GM23338 (cell line): ENCODE results near the gene KCNN2. TPM values are rescaled to one million over a fixed set of nuclear protein-coding genes. Genes with fewer than 3 reads are reported as not detected.

Source experiments
- ATAC-seq: fragments of 200-7000 bp; cut with Tn5 transposase; 3 replicates; pipeline ENCODE4 v1.9.1; 2020
- DNase-seq: peaks from one replicate; pipeline ENCODE4 v3.0.0-alpha.2; 2015; ENCODE audit warnings: low spot score
- H2AFZ ChIP-seq: fragments of 200-600 bp; sonication (generic); 2 replicates; pipeline ENCODE4 v1.8.0; 2016; ENCODE audit warnings: antibody characterized with exemption, mild to moderate bottlenecking, moderate library complexity
- H3F3A ChIP-seq: fragments of 200-600 bp; sonication (generic); replicated peaks from 2 replicates; pipeline ENCODE4 v1.8.0; 2017; ENCODE audit warnings: antibody characterized with exemption, mixed run types, low read depth
- H3K27ac ChIP-seq: fragments of 200-600 bp; sonication (generic); 2 replicates; pipeline ENCODE4 v1.6.1; 2016; ENCODE audit warnings: low read depth
- H3K27me3 ChIP-seq: fragments of 200-600 bp; sonication (generic); 2 replicates; pipeline ENCODE4 v1.8.0; 2016; ENCODE audit warnings: mild to moderate bottlenecking, mixed run types, moderate library complexity; ENCODE audit not compliant: insufficient read depth
- H3K36me3 ChIP-seq: fragments of 200-600 bp; sonication (generic); 2 replicates; pipeline ENCODE4 v1.8.0; 2016; ENCODE audit warnings: mild to moderate bottlenecking; ENCODE audit not compliant: insufficient read depth
- H3K4me1 ChIP-seq: fragments of 200-600 bp; sonication (generic); 2 replicates; pipeline ENCODE4 v1.8.0; 2016; ENCODE audit warnings: mild to moderate bottlenecking, moderate library complexity; ENCODE audit not compliant: insufficient read depth
- H3K4me2 ChIP-seq: fragments of 200-600 bp; sonication (generic); 2 replicates; pipeline ENCODE4 v1.7.1; 2017; ENCODE audit warnings: mixed run types
- H3K4me3 ChIP-seq: fragments of 200-600 bp; sonication (generic); 2 replicates; pipeline ENCODE4 v1.6.1; 2016; ENCODE audit warnings: mixed run types
- H3K79me2 ChIP-seq: fragments of 200-600 bp; sonication (generic); replicated peaks from 2 replicates; pipeline ENCODE4 v1.8.0; 2017; ENCODE audit warnings: mild to moderate bottlenecking; ENCODE audit not compliant: insufficient read depth
- H3K9me2 ChIP-seq: fragments of 200-600 bp; sonication (generic); 2 replicates; pipeline ENCODE4 v1.8.0; 2017; ENCODE audit not compliant: insufficient read depth
- H4K20me1 ChIP-seq: fragments of 200-600 bp; sonication (generic); replicated peaks from 2 replicates; pipeline ENCODE4 v1.8.0; 2017; ENCODE audit warnings: mild to moderate bottlenecking; ENCODE audit not compliant: insufficient read depth
- H3K27ac Mint-ChIP-seq: 2 replicates; pipeline ENCODE4 v1.8.0; 2020; ENCODE audit warnings: inconsistent platforms, mild to moderate bottlenecking, moderate library complexity, mixed read lengths
- H3K27me3 Mint-ChIP-seq: 3 replicates; pipeline ENCODE4 v1.8.0; 2022; ENCODE audit warnings: low read depth, mild to moderate bottlenecking, moderate library complexity, mixed read lengths, inconsistent platforms; ENCODE audit not compliant: insufficient read depth, poor library complexity
- H3K36me3 Mint-ChIP-seq: 3 replicates; pipeline ENCODE4 v1.8.0; 2021; ENCODE audit warnings: low read depth, mild to moderate bottlenecking, inconsistent platforms, moderate library complexity, mixed read lengths
- H3K4me1 Mint-ChIP-seq: 3 replicates; pipeline ENCODE4 v1.8.0; 2020; ENCODE audit warnings: mild to moderate bottlenecking, inconsistent platforms, mixed read lengths
- H3K4me3 Mint-ChIP-seq: 3 replicates; pipeline ENCODE4 v1.8.0; 2021; ENCODE audit warnings: moderate library complexity, mild to moderate bottlenecking, inconsistent platforms, mixed read lengths
- H3K9me3 Mint-ChIP-seq: 3 replicates; pipeline ENCODE4 v1.8.0; 2020; ENCODE audit warnings: moderate library complexity, mild to moderate bottlenecking, inconsistent platforms, mixed read lengths
- CREB1 ChIP-seq: fragments of 250-450 bp; sonication (Bioruptor Pico); IDR thresholded peaks from 2 replicates; pipeline ENCODE4 v1.5.0; 2020; ENCODE audit warnings: low read depth, mild to moderate bottlenecking, moderate library complexity
- EZH2 ChIP-seq: fragments of 200-600 bp; sonication (generic); IDR thresholded peaks from one replicate; pipeline ENCODE4 v1.8.0; 2017; ENCODE audit warnings: antibody characterized with exemption, mild to moderate bottlenecking, low read depth; ENCODE audit not compliant: unreplicated experiment
- EZH2phosphoT487 ChIP-seq: fragments of 200-600 bp; sonication (generic); IDR thresholded peaks from one replicate; pipeline ENCODE4 v1.8.1; 2018; ENCODE audit warnings: antibody characterized with exemption; ENCODE audit not compliant: unreplicated experiment
- JUNB ChIP-seq: IDR thresholded peaks from one replicate; pipeline ENCODE4 v1.6.1; 2016; ENCODE audit warnings: antibody characterized with exemption; ENCODE audit not compliant: unreplicated experiment
- NANOG ChIP-seq: IDR thresholded peaks from 2 replicates; pipeline ENCODE4 v1.6.1; 2016; ENCODE audit warnings: antibody characterized with exemption, borderline replicate concordance
- POLR2AphosphoS5 ChIP-seq: IDR thresholded peaks from 2 replicates; pipeline ENCODE4 v1.6.1; 2016; ENCODE audit warnings: antibody characterized with exemption, low read depth
- STAT1 ChIP-seq: IDR thresholded peaks from one replicate; pipeline ENCODE4 v1.6.1; 2016; ENCODE audit warnings: antibody characterized with exemption; ENCODE audit not compliant: unreplicated experiment
- ZNF114 ChIP-seq: fragments of 250-450 bp; sonication (Bioruptor Pico); IDR thresholded peaks from 2 replicates; pipeline ENCODE4 v1.5.0; 2020; ENCODE audit warnings: mild to moderate bottlenecking, moderate library complexity
- ZNF331 ChIP-seq: fragments of 250-450 bp; sonication (Bioruptor Pico); IDR thresholded peaks from 2 replicates; pipeline ENCODE4 v1.5.0; 2020; ENCODE audit warnings: low read depth, mild to moderate bottlenecking, moderate library complexity
- polyA plus RNA-seq: library from polyadenylated mRNA; unstranded; fragments of >200 nt; fragmentation: Nextera tagmentation; extraction: Ambion mirVana; gene quantifications from 2 replicates; pipeline ENCODE4 v1.2.1, GENCODE V29; 2016
- total RNA-seq: library from RNA; depleted of rRNA; stranded (reverse); fragments of >200 nt; shearing (Covaris generic); gene quantifications from 2 replicates; pipeline ENCODE4 v1.2.3, GENCODE V29; 2014
- TF ChIP-seq, protein P1 (sequence below): IDR thresholded peaks from one replicate; pipeline ENCODE4 v1.6.1; 2018; ENCODE audit warnings: antibody characterized with exemption; ENCODE audit not compliant: unreplicated experiment
- TF ChIP-seq, protein P2 (sequence below): fragments of 250-450 bp; sonication (Bioruptor Pico); IDR thresholded peaks from 2 replicates; pipeline ENCODE4 v1.5.0; 2020; ENCODE audit warnings: mild to moderate bottlenecking, moderate library complexity
- TF ChIP-seq, protein P3 (sequence below): IDR thresholded peaks from 2 replicates; pipeline ENCODE4 v1.6.1; 2016; ENCODE audit warnings: antibody characterized with exemption
- TF ChIP-seq, protein P4 (sequence below), 2 experiments: fragments of 200-600 bp in 1 of 2; sonication (generic) in 1 of 2; conservative IDR thresholded peaks; 2 replicates each; pipeline versions ENCODE4 v1.5.1 to v1.6.1; 2016 to 2017; ENCODE audit warnings: antibody characterized with exemption in 2 of 2, low read depth in 2 of 2, mild to moderate bottlenecking in 2 of 2, moderate library complexity in 1 of 2

Gene KCNN2
- total and polyA plus RNA-seq, 2 experiments from 2014 or later, result 14.7 to 15.9 TPM

DNA sequence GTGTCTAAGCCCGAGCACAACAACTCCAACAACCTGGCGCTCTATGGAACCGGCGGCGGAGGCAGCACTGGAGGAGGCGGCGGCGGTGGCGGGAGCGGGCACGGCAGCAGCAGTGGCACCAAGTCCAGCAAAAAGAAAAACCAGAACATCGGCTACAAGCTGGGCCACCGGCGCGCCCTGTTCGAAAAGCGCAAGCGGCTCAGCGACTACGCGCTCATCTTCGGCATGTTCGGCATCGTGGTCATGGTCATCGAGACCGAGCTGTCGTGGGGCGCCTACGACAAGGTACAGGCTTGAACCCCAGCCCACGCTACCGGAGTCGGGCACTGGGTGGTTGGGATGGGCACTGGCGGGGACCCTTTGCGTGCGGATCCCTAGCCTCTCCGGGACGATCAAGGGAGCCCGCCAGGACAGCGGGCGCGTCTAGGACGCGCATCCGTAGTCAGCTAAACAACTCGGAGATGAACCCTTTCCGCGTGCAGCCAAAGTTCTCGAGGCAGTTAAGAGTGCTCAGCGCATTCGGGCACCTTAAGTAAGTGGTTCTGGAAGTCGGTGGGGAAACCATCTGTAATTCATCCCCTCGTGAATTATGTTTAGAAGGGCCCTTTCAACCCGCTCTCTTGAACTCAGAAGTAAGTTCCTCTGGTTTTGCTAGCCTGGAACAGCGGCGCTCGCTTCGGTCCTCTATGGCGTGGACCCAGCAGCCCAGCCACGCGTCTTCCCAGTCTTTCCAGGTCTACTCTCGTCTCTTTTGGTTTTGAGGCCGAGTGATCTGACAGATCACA, 1.3 kb downstream of the KCNN2 start:
- no peaks in the 10 kb centered on the region; the same call in 2 of the 3 replicates for H3K9me3 Mint-ChIP-seq
- peaks cover 22% of the 10 kb centered on the region for H3K4me1 ChIP-seq
- peak overlapping the region; percentile 98 for H3K4me3 Mint-ChIP-seq
- peak; percentile 1; the same call in 2 of the 3 replicates for ATAC-seq
- peaks cover 14% of the 10 kb centered on the region for H3K27me3 ChIP-seq
- peak overlapping the region; percentile 92 for H3K4me2 ChIP-seq
- TF ChIP-seq EZH2 (no peak), NANOG (no peak), JUNB (no peak), POLR2AphosphoS5 (no peak), ZNF331 (CRISPR knock-in tag) (no peak), STAT1 (no peak), EZH2phosphoT487 (no peak), ZNF114 (CRISPR knock-in tag) (no peak), CREB1 (CRISPR knock-in tag) (no peak)
- TF ChIP-seq, protein P1, sequence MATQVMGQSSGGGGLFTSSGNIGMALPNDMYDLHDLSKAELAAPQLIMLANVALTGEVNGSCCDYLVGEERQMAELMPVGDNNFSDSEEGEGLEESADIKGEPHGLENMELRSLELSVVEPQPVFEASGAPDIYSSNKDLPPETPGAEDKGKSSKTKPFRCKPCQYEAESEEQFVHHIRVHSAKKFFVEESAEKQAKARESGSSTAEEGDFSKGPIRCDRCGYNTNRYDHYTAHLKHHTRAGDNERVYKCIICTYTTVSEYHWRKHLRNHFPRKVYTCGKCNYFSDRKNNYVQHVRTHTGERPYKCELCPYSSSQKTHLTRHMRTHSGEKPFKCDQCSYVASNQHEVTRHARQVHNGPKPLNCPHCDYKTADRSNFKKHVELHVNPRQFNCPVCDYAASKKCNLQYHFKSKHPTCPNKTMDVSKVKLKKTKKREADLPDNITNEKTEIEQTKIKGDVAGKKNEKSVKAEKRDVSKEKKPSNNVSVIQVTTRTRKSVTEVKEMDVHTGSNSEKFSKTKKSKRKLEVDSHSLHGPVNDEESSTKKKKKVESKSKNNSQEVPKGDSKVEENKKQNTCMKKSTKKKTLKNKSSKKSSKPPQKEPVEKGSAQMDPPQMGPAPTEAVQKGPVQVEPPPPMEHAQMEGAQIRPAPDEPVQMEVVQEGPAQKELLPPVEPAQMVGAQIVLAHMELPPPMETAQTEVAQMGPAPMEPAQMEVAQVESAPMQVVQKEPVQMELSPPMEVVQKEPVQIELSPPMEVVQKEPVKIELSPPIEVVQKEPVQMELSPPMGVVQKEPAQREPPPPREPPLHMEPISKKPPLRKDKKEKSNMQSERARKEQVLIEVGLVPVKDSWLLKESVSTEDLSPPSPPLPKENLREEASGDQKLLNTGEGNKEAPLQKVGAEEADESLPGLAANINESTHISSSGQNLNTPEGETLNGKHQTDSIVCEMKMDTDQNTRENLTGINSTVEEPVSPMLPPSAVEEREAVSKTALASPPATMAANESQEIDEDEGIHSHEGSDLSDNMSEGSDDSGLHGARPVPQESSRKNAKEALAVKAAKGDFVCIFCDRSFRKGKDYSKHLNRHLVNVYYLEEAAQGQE, result no peak
- TF ChIP-seq, protein P2, sequence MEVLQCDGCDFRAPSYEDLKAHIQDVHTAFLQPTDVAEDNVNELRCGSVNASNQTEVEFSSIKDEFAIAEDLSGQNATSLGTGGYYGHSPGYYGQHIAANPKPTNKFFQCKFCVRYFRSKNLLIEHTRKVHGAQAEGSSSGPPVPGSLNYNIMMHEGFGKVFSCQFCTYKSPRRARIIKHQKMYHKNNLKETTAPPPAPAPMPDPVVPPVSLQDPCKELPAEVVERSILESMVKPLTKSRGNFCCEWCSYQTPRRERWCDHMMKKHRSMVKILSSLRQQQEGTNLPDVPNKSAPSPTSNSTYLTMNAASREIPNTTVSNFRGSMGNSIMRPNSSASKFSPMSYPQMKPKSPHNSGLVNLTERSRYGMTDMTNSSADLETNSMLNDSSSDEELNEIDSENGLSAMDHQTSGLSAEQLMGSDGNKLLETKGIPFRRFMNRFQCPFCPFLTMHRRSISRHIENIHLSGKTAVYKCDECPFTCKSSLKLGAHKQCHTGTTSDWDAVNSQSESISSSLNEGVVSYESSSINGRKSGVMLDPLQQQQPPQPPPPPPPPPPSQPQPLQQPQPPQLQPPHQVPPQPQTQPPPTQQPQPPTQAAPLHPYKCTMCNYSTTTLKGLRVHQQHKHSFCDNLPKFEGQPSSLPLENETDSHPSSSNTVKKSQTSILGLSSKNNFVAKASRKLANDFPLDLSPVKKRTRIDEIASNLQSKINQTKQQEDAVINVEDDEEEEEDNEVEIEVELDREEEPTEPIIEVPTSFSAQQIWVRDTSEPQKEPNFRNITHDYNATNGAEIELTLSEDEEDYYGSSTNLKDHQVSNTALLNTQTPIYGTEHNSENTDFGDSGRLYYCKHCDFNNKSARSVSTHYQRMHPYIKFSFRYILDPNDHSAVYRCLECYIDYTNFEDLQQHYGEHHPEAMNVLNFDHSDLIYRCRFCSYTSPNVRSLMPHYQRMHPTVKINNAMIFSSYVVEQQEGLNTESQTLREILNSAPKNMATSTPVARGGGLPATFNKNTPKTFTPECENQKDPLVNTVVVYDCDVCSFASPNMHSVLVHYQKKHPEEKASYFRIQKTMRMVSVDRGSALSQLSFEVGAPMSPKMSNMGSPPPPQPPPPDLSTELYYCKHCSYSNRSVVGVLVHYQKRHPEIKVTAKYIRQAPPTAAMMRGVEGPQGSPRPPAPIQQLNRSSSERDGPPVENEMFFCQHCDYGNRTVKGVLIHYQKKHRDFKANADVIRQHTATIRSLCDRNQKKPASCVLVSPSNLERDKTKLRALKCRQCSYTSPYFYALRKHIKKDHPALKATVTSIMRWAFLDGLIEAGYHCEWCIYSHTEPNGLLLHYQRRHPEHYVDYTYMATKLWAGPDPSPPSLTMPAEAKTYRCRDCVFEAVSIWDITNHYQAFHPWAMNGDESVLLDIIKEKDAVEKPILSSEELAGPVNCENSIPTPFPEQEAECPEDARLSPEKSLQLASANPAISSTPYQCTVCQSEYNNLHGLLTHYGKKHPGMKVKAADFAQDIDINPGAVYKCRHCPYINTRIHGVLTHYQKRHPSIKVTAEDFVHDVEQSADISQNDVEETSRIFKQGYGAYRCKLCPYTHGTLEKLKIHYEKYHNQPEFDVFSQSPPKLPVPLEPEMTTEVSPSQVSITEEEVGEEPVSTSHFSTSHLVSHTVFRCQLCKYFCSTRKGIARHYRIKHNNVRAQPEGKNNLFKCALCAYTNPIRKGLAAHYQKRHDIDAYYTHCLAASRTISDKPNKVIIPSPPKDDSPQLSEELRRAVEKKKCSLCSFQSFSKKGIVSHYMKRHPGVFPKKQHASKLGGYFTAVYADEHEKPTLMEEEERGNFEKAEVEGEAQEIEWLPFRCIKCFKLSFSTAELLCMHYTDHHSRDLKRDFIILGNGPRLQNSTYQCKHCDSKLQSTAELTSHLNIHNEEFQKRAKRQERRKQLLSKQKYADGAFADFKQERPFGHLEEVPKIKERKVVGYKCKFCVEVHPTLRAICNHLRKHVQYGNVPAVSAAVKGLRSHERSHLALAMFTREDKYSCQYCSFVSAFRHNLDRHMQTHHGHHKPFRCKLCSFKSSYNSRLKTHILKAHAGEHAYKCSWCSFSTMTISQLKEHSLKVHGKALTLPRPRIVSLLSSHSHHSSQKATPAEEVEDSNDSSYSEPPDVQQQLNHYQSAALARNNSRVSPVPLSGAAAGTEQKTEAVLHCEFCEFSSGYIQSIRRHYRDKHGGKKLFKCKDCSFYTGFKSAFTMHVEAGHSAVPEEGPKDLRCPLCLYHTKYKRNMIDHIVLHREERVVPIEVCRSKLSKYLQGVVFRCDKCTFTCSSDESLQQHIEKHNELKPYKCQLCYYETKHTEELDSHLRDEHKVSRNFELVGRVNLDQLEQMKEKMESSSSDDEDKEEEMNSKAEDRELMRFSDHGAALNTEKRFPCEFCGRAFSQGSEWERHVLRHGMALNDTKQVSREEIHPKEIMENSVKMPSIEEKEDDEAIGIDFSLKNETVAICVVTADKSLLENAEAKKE, result no peak
- TF ChIP-seq, protein P3, sequence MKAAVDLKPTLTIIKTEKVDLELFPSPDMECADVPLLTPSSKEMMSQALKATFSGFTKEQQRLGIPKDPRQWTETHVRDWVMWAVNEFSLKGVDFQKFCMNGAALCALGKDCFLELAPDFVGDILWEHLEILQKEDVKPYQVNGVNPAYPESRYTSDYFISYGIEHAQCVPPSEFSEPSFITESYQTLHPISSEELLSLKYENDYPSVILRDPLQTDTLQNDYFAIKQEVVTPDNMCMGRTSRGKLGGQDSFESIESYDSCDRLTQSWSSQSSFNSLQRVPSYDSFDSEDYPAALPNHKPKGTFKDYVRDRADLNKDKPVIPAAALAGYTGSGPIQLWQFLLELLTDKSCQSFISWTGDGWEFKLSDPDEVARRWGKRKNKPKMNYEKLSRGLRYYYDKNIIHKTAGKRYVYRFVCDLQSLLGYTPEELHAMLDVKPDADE, result no peak
- TF ChIP-seq, protein P4, sequence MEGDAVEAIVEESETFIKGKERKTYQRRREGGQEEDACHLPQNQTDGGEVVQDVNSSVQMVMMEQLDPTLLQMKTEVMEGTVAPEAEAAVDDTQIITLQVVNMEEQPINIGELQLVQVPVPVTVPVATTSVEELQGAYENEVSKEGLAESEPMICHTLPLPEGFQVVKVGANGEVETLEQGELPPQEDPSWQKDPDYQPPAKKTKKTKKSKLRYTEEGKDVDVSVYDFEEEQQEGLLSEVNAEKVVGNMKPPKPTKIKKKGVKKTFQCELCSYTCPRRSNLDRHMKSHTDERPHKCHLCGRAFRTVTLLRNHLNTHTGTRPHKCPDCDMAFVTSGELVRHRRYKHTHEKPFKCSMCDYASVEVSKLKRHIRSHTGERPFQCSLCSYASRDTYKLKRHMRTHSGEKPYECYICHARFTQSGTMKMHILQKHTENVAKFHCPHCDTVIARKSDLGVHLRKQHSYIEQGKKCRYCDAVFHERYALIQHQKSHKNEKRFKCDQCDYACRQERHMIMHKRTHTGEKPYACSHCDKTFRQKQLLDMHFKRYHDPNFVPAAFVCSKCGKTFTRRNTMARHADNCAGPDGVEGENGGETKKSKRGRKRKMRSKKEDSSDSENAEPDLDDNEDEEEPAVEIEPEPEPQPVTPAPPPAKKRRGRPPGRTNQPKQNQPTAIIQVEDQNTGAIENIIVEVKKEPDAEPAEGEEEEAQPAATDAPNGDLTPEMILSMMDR (conservative IDR thresholded peaks at IDR 0.05; ENCODE audit: low read depth in 2 of 2), result no peak
- peaks cover 13% of the 10 kb centered on the region for H3K27me3 Mint-ChIP-seq
- H3K36me3 ChIP-seq, result no peaks in the 10 kb centered on the region
- H3K36me3 Mint-ChIP-seq, result peaks cover 10% of the 10 kb centered on the region; the same call in 2 of the 3 replicates
- H3K9me2 ChIP-seq, result no peaks in the 10 kb centered on the region
- H3K4me1 Mint-ChIP-seq, result peaks cover 20% of the 10 kb centered on the region
- peak; percentile 43 for DNase-seq
- H3K27ac Mint-ChIP-seq, result no peak overlapping the region
- peak overlapping the region; percentile 77 for H3K4me3 ChIP-seq
- H3F3A ChIP-seq, result no peaks in the 10 kb centered on the region
- H3K79me2 ChIP-seq, result peaks cover 53% of the 10 kb centered on the region
- no peak overlapping the region for H3K27ac ChIP-seq
- H2AFZ ChIP-seq, result peak overlapping the region; percentile 43; the same call in 1 of the 2 replicates
- peaks cover 3% of the 10 kb centered on the region for H4K20me1 ChIP-seq
